Epidermal melanocyte (primary cell): ENCODE measurements around the gene KCNMB4.
"Not testable (repeated sequence)": the region's sequence is repeated elsewhere in the genome, so short reads cannot be mapped to it uniquely, and the experiment has no call there.

ENCODE experiments used
- DNase-seq: peaks from one replicate; pipeline ENCODE4 v3.0.0; 2011; ENCODE audit warnings: low spot score; ENCODE audit not compliant: insufficient read length

The KCNMB4 gene

GRCh38 chr12:70372881-70373280, 6.8 kb downstream of the KCNMB4 start:
- no peak for DNase-seq

DNA sequence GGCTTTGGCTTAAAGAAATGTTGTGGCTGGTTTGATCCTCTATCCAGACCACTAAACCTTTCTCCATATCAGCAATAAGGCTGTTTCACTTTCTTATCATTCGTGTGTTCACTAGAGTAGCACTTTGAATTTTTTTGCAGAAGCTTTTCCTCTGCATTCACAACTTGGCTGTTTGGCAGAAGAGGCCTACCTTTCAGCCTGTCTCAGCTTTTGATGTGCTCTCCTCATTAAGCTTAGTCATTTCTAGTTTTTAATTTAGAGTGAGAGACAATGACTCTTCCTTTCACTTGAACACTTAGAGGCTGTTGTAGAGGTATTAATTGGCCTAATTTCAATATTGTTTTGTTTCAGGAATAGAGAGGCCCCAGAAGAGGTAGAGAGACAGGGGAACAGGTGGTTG, 13.8 kb downstream of the KCNMB4 start:
- DNase-seq: no peak

GRCh38 chr12:70383484-70383883, 17.4 kb downstream of the KCNMB4 start:
- DNase-seq: no peak

- no peak for DNase-seq
Measured at GRCh38 chr12:70383886-70384285, 17.8 kb downstream of the KCNMB4 start.

DNA sequence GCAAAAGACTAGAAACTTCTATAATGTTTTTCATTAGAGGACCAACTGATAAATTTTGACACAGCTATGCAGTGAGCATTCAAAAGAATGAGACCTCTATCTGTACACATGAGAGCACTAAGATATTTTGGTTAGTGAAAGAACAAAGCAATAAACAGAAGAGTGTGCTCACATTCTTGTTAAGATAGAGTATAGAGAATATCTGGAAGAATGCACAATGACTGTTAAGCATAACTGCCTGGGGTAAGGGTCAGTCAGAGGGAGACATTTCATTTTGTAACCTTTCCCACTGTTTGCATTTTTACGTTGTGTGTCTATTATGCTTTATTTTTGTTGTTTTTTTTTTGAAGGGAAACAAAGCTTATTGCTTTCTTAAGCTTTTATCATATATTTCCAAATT, 20.7 kb downstream of the KCNMB4 start:
- DNase-seq: no peak

DNA sequence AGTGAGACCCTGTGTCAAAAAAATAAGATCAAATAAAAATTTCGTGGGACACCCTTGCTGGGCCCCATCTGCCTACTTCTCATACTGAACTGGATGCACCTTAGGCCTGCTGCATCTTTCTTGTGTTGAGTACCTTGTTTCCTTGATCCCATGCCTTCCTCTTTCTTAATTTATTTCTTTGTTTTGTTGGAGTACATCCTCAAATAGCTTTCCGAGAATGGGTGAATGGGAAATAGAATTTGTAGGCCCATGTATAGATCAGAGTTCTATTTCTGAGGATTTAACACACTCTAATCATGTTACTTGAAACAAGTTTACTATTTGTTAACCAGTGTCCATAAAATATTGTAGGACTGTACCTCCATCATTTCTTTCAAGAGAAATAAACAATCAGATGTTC, 23.6 kb downstream of the KCNMB4 start:
- DNase-seq: no peak

- DNase-seq: not testable (repeated sequence)
Measured at GRCh38 chr12:70392631-70393030, 26.5 kb downstream of the KCNMB4 start.

- no peak for DNase-seq
Measured at GRCh38 chr12:70393787-70394499, 27.9 kb downstream of the KCNMB4 start.

- no peak for DNase-seq
Measured at GRCh38 chr12:70398002-70398401, 31.9 kb downstream of the KCNMB4 start.

- DNase-seq: no peak
Measured at GRCh38 chr12:70398862-70399261, 32.8 kb downstream of the KCNMB4 start.

DNA sequence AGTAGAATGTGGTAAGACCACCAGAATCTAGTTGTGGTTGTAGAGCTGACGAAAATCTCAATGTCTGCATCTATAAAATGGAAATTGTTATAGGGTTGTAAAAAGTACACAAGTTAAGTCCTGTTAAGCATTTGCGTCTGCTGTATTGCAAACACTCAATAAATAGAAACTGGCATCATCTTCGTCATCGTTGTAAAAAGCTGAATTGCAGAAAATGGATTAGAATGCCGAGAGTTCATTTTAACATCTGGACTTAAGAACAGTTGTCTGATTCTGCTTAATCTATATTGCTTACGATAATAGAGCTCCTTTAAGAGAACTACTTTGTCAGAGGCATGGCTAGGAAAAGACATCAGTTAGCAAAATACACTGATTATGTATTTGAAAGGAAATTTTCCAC, 33.2 kb downstream of the KCNMB4 start:
- no peak for DNase-seq

GRCh38 chr12:70400124-70400523, 34.0 kb downstream of the KCNMB4 start:
- DNase-seq: no peak

GRCh38 chr12:70402597-70402996, 36.5 kb downstream of the KCNMB4 start:
- no peak for DNase-seq

DNA sequence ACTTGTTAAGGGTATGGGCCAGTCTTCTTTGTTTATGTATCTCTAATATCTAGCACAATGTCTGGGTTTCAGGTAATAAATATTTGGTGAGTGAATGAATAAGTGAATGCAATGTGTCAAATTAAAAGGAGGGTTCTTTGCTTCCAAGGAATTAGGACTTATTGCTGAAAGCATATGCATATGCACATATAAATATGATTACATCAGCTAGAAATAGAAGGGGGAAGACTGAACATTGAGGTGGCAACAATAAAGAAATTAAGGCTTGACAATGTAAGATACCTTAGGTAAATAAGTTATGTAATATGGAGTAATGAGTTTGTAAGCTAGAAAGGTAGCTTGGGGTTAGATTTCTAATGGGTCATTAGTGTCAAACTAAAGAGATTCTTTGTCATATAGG, 37.7 kb downstream of the KCNMB4 start:
- no peak for DNase-seq

- DNase-seq: no peak
Measured at GRCh38 chr12:70408004-70408790, 42.1 kb downstream of the KCNMB4 start.

DNA sequence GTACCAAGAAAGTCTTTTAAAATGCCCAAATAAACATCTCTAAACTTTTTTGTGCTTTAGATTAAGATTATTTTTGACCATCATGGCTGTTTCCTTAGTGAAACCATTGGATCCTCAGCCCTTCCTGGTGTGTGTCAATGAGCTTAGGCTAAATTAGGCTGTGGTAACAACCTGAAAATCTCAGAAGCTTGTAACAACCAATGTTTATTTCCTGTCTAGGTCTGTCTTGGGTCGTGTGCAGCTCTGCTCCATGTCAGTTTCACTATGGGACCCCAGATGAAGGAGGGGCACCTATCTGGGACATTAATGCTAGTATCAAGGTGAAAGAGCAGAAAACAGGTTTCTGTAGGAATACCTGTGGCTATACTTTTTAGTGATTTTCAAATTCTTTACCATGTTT, 49.9 kb downstream of the KCNMB4 start:
- DNase-seq: no peak

DNA sequence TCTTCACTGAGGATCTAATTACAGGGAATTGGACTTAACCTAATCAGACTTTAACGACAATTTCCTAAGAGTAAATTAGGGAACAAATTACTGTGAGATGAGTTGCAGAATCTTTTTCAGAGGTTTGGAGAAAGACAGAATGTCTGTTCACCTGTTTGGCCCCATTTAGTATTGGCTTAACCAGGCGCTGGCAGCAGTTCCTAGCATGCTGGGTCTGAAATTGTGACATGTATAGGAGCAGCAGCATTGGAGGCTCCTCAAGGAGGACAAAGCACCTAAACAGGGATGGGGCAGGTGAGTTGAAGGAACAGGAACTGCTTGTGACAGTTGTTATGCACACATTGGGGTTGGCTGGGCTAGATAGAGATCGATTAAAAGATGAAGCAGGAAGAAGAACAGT, 51.0 kb downstream of the KCNMB4 start:
- no peak for DNase-seq

DNA sequence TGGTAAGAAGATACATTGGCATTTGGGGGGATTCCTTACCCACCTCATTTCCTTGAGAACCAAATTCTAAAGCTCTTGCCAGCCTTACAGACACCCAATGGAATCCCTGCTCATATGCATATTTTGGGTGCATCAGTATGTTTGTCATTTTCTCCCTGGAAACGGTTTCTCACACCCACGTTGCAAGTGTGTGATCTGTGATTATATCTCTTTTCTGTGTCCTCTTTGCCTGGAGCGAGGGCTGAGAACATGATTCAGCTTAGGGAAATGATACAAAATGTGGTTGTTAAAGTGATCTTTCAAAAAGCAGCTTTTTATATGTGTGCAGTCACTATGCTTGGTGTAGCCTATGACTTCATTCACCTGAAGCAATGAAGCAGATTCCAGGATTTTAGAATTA, 52.0 kb downstream of the KCNMB4 start:
- no peak for DNase-seq

DNA sequence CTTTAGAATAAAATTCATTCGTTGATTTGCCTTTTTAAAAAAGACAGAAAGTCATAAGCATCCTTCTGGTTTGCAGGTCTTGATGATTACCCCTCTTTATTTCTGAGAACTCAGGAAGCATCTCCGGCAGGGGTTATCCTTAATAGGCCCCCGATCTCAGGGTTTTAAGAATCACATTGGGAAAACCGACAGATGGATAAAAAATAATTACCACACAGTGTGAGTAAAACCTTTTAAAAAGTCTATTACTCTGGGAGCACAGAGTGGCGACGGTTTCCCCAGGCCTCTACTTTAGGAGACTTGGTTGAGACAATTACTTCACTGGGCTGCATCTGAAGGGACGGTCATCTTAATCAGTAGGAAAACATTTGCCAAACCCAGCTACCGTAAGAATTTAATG, 56.5 kb downstream of the KCNMB4 start:
- DNase-seq: no peak

DNA sequence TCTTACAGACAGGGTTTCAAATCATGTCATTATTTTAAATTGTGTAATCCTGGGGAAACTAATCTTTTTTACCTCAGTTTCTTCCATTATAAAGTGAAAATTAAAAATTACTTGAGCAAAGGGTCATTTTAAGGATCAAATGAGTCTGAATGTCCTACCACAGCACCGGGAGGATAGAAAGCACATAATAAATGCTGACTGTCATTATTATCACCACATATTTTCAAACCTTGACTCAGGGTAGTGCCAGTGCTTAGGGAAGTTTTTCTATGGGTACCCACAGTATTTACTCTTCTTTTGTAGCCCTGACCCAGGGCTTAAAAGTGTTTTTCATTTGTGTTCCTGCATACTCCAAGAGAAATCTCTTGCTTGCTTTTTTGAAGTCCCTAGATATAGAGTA, 60.5 kb downstream of the KCNMB4 start:
- no peak for DNase-seq

GRCh38 chr12:70427611-70428010, 61.5 kb downstream of the KCNMB4 start:
- DNase-seq: no peak

GRCh38 chr12:70430400-70430799, 64.3 kb downstream of the KCNMB4 start:
- no peak for DNase-seq

- no peak for DNase-seq
Measured at GRCh38 chr12:70436836-70437235, 70.7 kb downstream of the KCNMB4 start.
